ENCODE measurements around the gene UCK1. TPM values are rescaled to one million over a fixed set of nuclear protein-coding genes. Genes with fewer than 3 reads are reported as not detected.

Gene UCK1
- total RNA-seq, 1 donor from 2014 or later, result 22.4 TPM

DNA sequence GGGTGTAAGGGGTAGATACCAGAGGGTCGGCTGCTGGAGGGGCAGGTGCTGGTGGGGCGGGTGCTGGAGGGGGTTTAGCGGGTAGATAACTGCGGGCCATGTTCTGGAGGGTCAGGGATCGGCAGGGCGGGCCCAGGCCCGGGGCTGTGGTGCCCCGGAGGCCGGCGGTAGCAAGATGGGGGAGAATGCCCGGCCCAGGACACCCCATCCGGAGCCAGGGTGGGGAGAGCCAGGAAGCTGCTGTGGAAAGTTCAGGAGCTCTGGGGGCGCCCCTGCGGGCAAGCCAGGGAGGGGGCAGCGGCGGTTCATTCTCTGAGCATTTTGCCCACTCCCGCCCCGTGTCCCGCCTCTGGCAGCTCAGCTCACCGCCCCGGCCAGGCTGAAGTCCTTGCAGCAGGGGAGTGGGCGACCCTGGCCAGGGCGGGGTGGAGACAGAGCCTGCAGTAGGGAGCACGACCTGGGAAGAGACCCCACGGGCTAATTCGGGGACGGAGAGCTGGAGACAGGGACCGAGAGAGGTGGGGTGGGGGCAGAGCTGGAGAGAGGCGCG lies 14.8 kb upstream of the UCK1 start:
- H3K36me3 Mint-ChIP-seq (ENCODE audit: low read depth), result peaks cover 7% of the 10 kb centered on the region
- no peak overlapping the region for H3K4me3 Mint-ChIP-seq (ENCODE audit: low read depth)

GRCh38 chr9:131545003-131545785 lies 14.1 kb upstream of the UCK1 start, which contains the start of gene PRRT1B:
Gene PRRT1B (plus strand): TSS chr9:131545523. CDS start chr9:131545616, 93 bp downstream.
- peaks cover 7% of the 10 kb centered on the region for H3K36me3 Mint-ChIP-seq (ENCODE audit: low read depth)
- no peak for DNase-seq (ENCODE audit: low spot score)
- intact Hi-C loops (cut with micrococcal nuclease), result no loop called here
- H3K4me1 Mint-ChIP-seq (ENCODE audit: low read depth), result peaks cover 7% of the 10 kb centered on the region
- H3K27me3 Mint-ChIP-seq (ENCODE audit: low read depth), result peaks cover 54% of the 10 kb centered on the region
- no peak within 1 kb of the TSS for H3K4me3 Mint-ChIP-seq (ENCODE audit: low read depth)
- H3K27ac Mint-ChIP-seq, result no peak within 1 kb of the TSS
- peaks cover 19% of the 10 kb centered on the region for H3K9me3 Mint-ChIP-seq

More for the DNA sequence above, 14.8 kb upstream of the UCK1 start:
- H3K27ac Mint-ChIP-seq, result no peak overlapping the region
- H3K4me1 Mint-ChIP-seq (ENCODE audit: low read depth), result peaks cover 5% of the 10 kb centered on the region
- peaks cover 19% of the 10 kb centered on the region for H3K9me3 Mint-ChIP-seq
- DNase-seq (ENCODE audit: low spot score), result no peak
- intact Hi-C loops (cut with micrococcal nuclease), result no loop called here
- peaks cover 59% of the 10 kb centered on the region for H3K27me3 Mint-ChIP-seq (ENCODE audit: low read depth)

GRCh38 chr9:131543141-131543540 lies 12.1 kb upstream of the UCK1 start:
- Mint-ChIP-seq H3K4me3 (ENCODE audit: low read depth) (no peak overlapping the region), H3K36me3 (ENCODE audit: low read depth) (peaks cover 7% of the 10 kb centered on the region), H3K9me3 (peaks cover 19% of the 10 kb centered on the region), H3K27me3 (ENCODE audit: low read depth) (peaks cover 33% of the 10 kb centered on the region), H3K27ac (no peak overlapping the region), H3K4me1 (ENCODE audit: low read depth) (peaks cover 9% of the 10 kb centered on the region)
- DNase-seq (ENCODE audit: low spot score), result no peak
- intact Hi-C loops (cut with micrococcal nuclease), result no loop called here

GRCh38 chr9:131539223-131539923 lies 8.3 kb upstream of the UCK1 start:
- Mint-ChIP-seq H3K4me1 (ENCODE audit: low read depth) (peaks cover 10% of the 10 kb centered on the region), H3K36me3 (ENCODE audit: low read depth) (peaks cover 7% of the 10 kb centered on the region), H3K4me3 (ENCODE audit: low read depth) (no peak overlapping the region), H3K27ac (no peak overlapping the region), H3K27me3 (ENCODE audit: low read depth) (peaks cover 9% of the 10 kb centered on the region), H3K9me3 (peaks cover 16% of the 10 kb centered on the region)
- no peak for DNase-seq (ENCODE audit: low spot score)
- intact Hi-C loops (cut with micrococcal nuclease), result no loop called here

DNA sequence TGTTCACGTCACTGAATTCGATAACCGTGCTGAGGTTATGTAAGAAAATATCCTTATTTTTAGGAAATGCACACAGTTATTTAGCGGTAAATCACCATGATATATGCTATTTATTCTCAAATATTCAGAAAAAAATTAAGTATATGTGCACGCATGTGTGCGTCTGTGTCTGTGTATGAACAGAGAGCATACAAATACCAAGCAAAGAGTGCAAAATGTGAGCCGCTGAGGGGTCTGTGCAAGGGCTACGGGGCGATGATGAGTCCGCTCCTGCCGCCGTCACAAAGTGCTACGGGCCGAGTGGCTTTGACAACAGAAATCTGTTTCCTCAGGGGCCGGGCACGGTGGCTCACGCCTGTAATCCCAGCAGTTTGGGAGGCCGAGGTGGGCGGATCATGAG lies 6.9 kb upstream of the UCK1 start:
- no peak overlapping the region for H3K4me3 Mint-ChIP-seq (ENCODE audit: low read depth)
- H3K36me3 Mint-ChIP-seq (ENCODE audit: low read depth), result peaks cover 3% of the 10 kb centered on the region

GRCh38 chr9:131534721-131535237 lies 3.7 kb upstream of the UCK1 start:
- peaks cover 1% of the 10 kb centered on the region for H3K36me3 Mint-ChIP-seq (ENCODE audit: low read depth)
- intact Hi-C loops (cut with micrococcal nuclease), result no loop called here

More for the DNA sequence above, 6.9 kb upstream of the UCK1 start:
- H3K9me3 Mint-ChIP-seq, result peaks cover 5% of the 10 kb centered on the region
- intact Hi-C loops (cut with micrococcal nuclease), result no loop called here
- no peak for DNase-seq (ENCODE audit: low spot score)
- H3K27ac Mint-ChIP-seq, result no peak overlapping the region
- peaks cover 1% of the 10 kb centered on the region for H3K27me3 Mint-ChIP-seq (ENCODE audit: low read depth)
- peaks cover 11% of the 10 kb centered on the region for H3K4me1 Mint-ChIP-seq (ENCODE audit: low read depth)

DNA sequence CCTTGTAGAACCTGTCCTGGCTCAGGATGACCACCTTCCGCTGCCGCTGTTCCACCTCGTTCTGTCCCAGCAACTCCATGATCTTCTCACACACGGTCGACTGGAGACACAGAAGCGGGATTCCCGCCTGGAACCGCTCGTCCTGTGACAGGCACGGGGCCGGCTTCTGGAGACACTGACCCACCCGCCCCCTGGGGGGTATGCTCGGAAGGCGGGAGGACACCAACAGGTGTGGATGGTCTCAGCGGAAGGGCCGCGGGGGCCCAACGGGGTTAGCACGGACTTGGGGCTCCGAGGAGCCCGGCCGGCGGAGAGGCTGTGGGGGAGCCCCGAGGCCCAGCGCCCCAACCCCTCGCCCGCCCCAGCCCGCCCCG lies 530 bp downstream of the UCK1 start:
- DNase-seq (ENCODE audit: low spot score), result no peak
- Mint-ChIP-seq H3K36me3 (ENCODE audit: low read depth) (peaks cover 29% of the 10 kb centered on the region), H3K27me3 (ENCODE audit: low read depth) (no peaks in the 10 kb centered on the region), H3K9me3 (no peaks in the 10 kb centered on the region), H3K4me3 (ENCODE audit: low read depth) (peak overlapping the region; percentile 79), H3K27ac (peak overlapping the region; percentile 42), H3K4me1 (ENCODE audit: low read depth) (peaks cover 13% of the 10 kb centered on the region)
- intact Hi-C loops (cut with micrococcal nuclease), result loop anchor here (2.0 kb wide), 1 partner anchor 28 kb away; the partner anchor contains the start of gene POMT1

More at GRCh38 chr9:131534721-131535237, 3.7 kb upstream of the UCK1 start:
- Mint-ChIP-seq H3K4me3 (ENCODE audit: low read depth) (no peak overlapping the region), H3K27ac (no peak overlapping the region), H3K9me3 (no peaks in the 10 kb centered on the region), H3K27me3 (ENCODE audit: low read depth) (no peaks in the 10 kb centered on the region), H3K4me1 (ENCODE audit: low read depth) (peaks cover 11% of the 10 kb centered on the region)
- no peak for DNase-seq (ENCODE audit: low spot score)

- peak overlapping the region; percentile 79 for H3K4me3 Mint-ChIP-seq (ENCODE audit: low read depth)
- H3K4me1 Mint-ChIP-seq (ENCODE audit: low read depth), result peaks cover 12% of the 10 kb centered on the region
- H3K36me3 Mint-ChIP-seq (ENCODE audit: low read depth), result peaks cover 33% of the 10 kb centered on the region
- no peaks in the 10 kb centered on the region for H3K9me3 Mint-ChIP-seq
- intact Hi-C loops (cut with micrococcal nuclease), result loop anchor here (2.0 kb wide), 1 partner anchor 27 kb away; the partner anchor contains the start of gene POMT1
- no peak overlapping the region for H3K27ac Mint-ChIP-seq
- DNase-seq (ENCODE audit: low spot score), result no peak
- no peaks in the 10 kb centered on the region for H3K27me3 Mint-ChIP-seq (ENCODE audit: low read depth)
These were observed 1.2 kb downstream of the UCK1 start for GRCh38 chr9:131529597-131530545.

- peaks cover 6% of the 10 kb centered on the region for H3K4me1 Mint-ChIP-seq (ENCODE audit: low read depth)
- H3K27me3 Mint-ChIP-seq (ENCODE audit: low read depth), result no peaks in the 10 kb centered on the region
- DNase-seq (ENCODE audit: low spot score), result no peak
- no peak overlapping the region for H3K27ac Mint-ChIP-seq
- intact Hi-C loops (cut with micrococcal nuclease), result no loop called here
- H3K4me3 Mint-ChIP-seq (ENCODE audit: low read depth), result peak overlapping the region; percentile 79
- peaks cover 40% of the 10 kb centered on the region for H3K36me3 Mint-ChIP-seq (ENCODE audit: low read depth)
- no peaks in the 10 kb centered on the region for H3K9me3 Mint-ChIP-seq
These were observed 2.1 kb downstream of the UCK1 start for GRCh38 chr9:131528886-131529505.

DNA sequence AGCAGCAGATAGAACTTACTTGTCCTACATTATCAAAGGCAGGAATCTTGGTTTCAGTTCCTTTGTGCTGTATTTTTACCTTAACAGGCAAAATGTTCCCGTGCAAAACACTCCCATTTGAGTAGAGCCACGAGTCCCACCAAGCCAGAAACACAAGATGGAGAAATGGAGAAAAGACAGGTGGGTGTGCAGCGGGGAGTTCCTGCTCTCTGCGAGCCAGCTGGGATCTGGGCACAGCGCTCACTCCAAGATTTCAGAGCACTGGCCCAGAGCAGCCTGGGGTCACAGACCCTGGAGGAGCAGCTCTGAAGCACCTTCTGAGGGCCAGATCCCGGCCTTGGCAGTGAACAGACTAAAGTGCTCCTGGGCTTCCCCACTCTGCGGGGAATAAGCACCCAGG lies 2.9 kb downstream of the UCK1 start:
- peak overlapping the region; percentile 37 for H3K4me3 Mint-ChIP-seq (ENCODE audit: low read depth)
- H3K36me3 Mint-ChIP-seq (ENCODE audit: low read depth), result peaks cover 43% of the 10 kb centered on the region
- H3K9me3 Mint-ChIP-seq, result no peaks in the 10 kb centered on the region
- H3K4me1 Mint-ChIP-seq (ENCODE audit: low read depth), result peaks cover 6% of the 10 kb centered on the region
- no peaks in the 10 kb centered on the region for H3K27me3 Mint-ChIP-seq (ENCODE audit: low read depth)
- H3K27ac Mint-ChIP-seq, result peak overlapping the region; percentile 19
- intact Hi-C loops (cut with micrococcal nuclease), result no loop called here
- no peak for DNase-seq (ENCODE audit: low spot score)

GRCh38 chr9:131525643-131526565 lies 5.2 kb downstream of the UCK1 start:
- Mint-ChIP-seq H3K27ac (peak overlapping the region; percentile 26), H3K4me3 (ENCODE audit: low read depth) (no peak overlapping the region), H3K36me3 (ENCODE audit: low read depth) (peaks cover 54% of the 10 kb centered on the region), H3K27me3 (ENCODE audit: low read depth) (no peaks in the 10 kb centered on the region), H3K9me3 (no peaks in the 10 kb centered on the region), H3K4me1 (ENCODE audit: low read depth) (peaks cover 6% of the 10 kb centered on the region)
- no peak for DNase-seq (ENCODE audit: low spot score)
- intact Hi-C loops (cut with micrococcal nuclease), result no loop called here
